ENCODE measurements around the gene ATG9B.

DNA sequence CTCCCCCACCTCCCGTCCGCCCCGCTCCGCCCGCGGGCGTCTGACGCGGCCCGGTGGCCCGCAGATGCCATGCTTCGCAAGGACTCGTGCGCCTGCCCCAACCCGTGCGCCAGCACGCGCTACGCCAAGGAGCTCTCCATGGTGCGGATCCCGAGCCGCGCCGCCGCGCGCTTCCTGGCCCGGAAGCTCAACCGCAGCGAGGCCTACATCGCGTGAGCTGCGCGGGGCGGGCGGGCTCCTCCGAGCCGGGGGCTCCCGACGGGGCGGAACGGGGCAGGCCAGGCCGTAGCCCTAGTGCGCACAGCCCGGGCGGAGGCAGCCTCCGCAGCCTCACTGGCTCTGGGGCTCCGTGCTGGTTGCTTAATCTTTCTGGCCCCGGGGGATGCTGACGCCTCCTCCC is 26.8 kb upstream of the ATG9B start:
- TF ChIP-seq, protein P1, sequence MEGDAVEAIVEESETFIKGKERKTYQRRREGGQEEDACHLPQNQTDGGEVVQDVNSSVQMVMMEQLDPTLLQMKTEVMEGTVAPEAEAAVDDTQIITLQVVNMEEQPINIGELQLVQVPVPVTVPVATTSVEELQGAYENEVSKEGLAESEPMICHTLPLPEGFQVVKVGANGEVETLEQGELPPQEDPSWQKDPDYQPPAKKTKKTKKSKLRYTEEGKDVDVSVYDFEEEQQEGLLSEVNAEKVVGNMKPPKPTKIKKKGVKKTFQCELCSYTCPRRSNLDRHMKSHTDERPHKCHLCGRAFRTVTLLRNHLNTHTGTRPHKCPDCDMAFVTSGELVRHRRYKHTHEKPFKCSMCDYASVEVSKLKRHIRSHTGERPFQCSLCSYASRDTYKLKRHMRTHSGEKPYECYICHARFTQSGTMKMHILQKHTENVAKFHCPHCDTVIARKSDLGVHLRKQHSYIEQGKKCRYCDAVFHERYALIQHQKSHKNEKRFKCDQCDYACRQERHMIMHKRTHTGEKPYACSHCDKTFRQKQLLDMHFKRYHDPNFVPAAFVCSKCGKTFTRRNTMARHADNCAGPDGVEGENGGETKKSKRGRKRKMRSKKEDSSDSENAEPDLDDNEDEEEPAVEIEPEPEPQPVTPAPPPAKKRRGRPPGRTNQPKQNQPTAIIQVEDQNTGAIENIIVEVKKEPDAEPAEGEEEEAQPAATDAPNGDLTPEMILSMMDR (IDR thresholded peaks at IDR 0.05) = no peak
- TF ChIP-seq POLR2A (IDR thresholded peaks at IDR 0.05) = no peak
